PC-3 (cell line): ENCODE measurements around the gene PCDH9.

ENCODE experiments used
- EZH2 ChIP-seq: fragments of 300-600 bp; sonication (generic); IDR thresholded peaks from one replicate; pipeline ENCODE4 v1.6.1; 2017; ENCODE audit warnings: antibody characterized with exemption, mild to moderate bottlenecking, low read length; ENCODE audit not compliant: unreplicated experiment
- EZH2phosphoT487 ChIP-seq: fragments of 300-600 bp; sonication (generic); IDR thresholded peaks from 2 replicates; pipeline ENCODE4 v1.6.1; 2018; ENCODE audit warnings: mild to moderate bottlenecking, antibody characterized with exemption, low read length, borderline replicate concordance
- TF ChIP-seq, protein P1 (sequence below): fragments of 300-600 bp; sonication (generic); conservative IDR thresholded peaks from 2 replicates; pipeline ENCODE4 v1.5.1; 2017; ENCODE audit warnings: antibody characterized with exemption, low read depth, mild to moderate bottlenecking, low read length

DNA sequence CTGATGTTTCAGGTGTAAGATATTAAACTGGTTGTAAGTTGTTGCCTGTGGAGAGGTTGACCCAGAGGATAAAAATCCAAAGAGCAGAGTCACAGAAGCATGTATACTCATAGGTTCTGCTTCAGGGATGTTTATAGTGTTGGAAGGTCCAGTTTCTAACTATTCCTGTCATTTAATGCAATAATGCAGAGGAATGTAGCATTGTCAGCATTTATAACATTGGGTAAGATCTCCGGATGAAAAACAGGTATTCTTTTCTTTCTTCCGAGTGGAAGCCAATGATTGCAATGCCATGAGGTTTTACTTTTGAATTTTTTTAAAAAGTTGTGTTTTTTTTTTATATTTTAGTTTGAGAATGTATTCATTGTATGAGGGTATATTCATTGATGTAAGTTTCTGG lies 771.0 kb downstream of the PCDH9 start:
- TF ChIP-seq, protein P1, sequence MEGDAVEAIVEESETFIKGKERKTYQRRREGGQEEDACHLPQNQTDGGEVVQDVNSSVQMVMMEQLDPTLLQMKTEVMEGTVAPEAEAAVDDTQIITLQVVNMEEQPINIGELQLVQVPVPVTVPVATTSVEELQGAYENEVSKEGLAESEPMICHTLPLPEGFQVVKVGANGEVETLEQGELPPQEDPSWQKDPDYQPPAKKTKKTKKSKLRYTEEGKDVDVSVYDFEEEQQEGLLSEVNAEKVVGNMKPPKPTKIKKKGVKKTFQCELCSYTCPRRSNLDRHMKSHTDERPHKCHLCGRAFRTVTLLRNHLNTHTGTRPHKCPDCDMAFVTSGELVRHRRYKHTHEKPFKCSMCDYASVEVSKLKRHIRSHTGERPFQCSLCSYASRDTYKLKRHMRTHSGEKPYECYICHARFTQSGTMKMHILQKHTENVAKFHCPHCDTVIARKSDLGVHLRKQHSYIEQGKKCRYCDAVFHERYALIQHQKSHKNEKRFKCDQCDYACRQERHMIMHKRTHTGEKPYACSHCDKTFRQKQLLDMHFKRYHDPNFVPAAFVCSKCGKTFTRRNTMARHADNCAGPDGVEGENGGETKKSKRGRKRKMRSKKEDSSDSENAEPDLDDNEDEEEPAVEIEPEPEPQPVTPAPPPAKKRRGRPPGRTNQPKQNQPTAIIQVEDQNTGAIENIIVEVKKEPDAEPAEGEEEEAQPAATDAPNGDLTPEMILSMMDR = no peak
- no peak for TF ChIP-seq EZH2phosphoT487
- no peak for TF ChIP-seq EZH2
